H9 (cell line): ENCODE results near the gene SLC46A1. TPM values are rescaled to one million over a fixed set of nuclear protein-coding genes. Genes with fewer than 3 reads are reported as not detected.

Source experiments
- DNase-seq: peaks from one replicate; pipeline ENCODE4 v3.0.0-alpha.2; 2017
- H2AFZ ChIP-seq: one replicate; pipeline ENCODE4 v1.6.1; 2013; ENCODE audit warnings: mild to moderate bottlenecking, low read length, control low read depth, moderate library complexity
- H2AK5ac ChIP-seq: 2 replicates; pipeline ENCODE4 v1.6.1; 2013; ENCODE audit warnings: low read length, control low read depth, mixed read lengths; ENCODE audit not compliant: insufficient read length
- H2BK120ac ChIP-seq: one replicate; pipeline ENCODE4 v1.6.1; 2013; ENCODE audit warnings: low read depth, mild to moderate bottlenecking, low read length, control low read depth, inconsistent platforms; ENCODE audit not compliant: poor library complexity, severe bottlenecking
- H2BK12ac ChIP-seq: 2 replicates; pipeline ENCODE4 v1.6.1; 2013; ENCODE audit warnings: low read length, control low read depth, mixed read lengths, low read depth; ENCODE audit not compliant: insufficient read length
- H2BK15ac ChIP-seq: 2 replicates; pipeline ENCODE4 v1.6.1; 2013; ENCODE audit warnings: low read depth, low read length, control low read depth
- H2BK20ac ChIP-seq: one replicate; pipeline ENCODE4 v1.6.1; 2013; ENCODE audit warnings: low read depth, mild to moderate bottlenecking, low read length, control low read depth, inconsistent platforms; ENCODE audit not compliant: poor library complexity, severe bottlenecking
- H2BK5ac ChIP-seq: 2 replicates; pipeline ENCODE4 v1.6.1; 2013; ENCODE audit warnings: low read length, control low read depth, mixed read lengths; ENCODE audit not compliant: insufficient read length
- H3K14ac ChIP-seq: 2 replicates; pipeline ENCODE4 v1.6.1; 2013; ENCODE audit warnings: low read length, control low read depth; ENCODE audit not compliant: insufficient read depth
- H3K18ac ChIP-seq: 2 replicates; pipeline ENCODE4 v1.6.1; 2013; ENCODE audit warnings: low read depth, mild to moderate bottlenecking, mixed read lengths, low read length, control low read depth; ENCODE audit not compliant: insufficient read length
- H3K23ac ChIP-seq: 2 replicates; pipeline ENCODE4 v1.6.1; 2013; ENCODE audit warnings: low read length, control low read depth, mixed read lengths, low read depth; ENCODE audit not compliant: insufficient read length
- H3K23me2 ChIP-seq: 2 replicates; pipeline ENCODE4 v1.6.1; 2013; ENCODE audit warnings: low read depth, mild to moderate bottlenecking, mixed read lengths, low read length, control low read depth; ENCODE audit not compliant: insufficient read length, poor library complexity, severe bottlenecking
- H3K27ac ChIP-seq: 2 replicates; pipeline ENCODE4 v1.5.1; 2013; ENCODE audit warnings: low read length, control low read depth, mixed read lengths, low read depth; ENCODE audit not compliant: insufficient read length
- H3K27me3 ChIP-seq: 2 replicates; pipeline ENCODE4 v1.6.1; 2013; ENCODE audit warnings: low read length, control low read depth, inconsistent platforms; ENCODE audit not compliant: insufficient read depth
- H3K4ac ChIP-seq: 2 replicates; pipeline ENCODE4 v1.6.1; 2013; ENCODE audit warnings: low read depth, mild to moderate bottlenecking, control low read depth, inconsistent platforms, low read length, moderate library complexity
- H3K4me1 ChIP-seq: 2 replicates; pipeline ENCODE4 v1.6.1; 2013; ENCODE audit warnings: low read length, control low read depth, inconsistent platforms; ENCODE audit not compliant: insufficient read depth
- H3K4me2 ChIP-seq: 2 replicates; pipeline ENCODE4 v1.6.1; 2013; ENCODE audit warnings: low read length, control low read depth, mixed read lengths; ENCODE audit not compliant: insufficient read length, insufficient read depth
- H3K56ac ChIP-seq: 2 replicates; pipeline ENCODE4 v1.6.1; 2013; ENCODE audit warnings: low read depth, mild to moderate bottlenecking, mixed read lengths, low read length, control low read depth; ENCODE audit not compliant: insufficient read length
- H3K79me1 ChIP-seq: 2 replicates; pipeline ENCODE4 v1.6.1; 2013; ENCODE audit warnings: low read depth, mild to moderate bottlenecking, moderate library complexity, low read length, control low read depth, inconsistent platforms; ENCODE audit not compliant: insufficient read depth, poor library complexity, severe bottlenecking
- H3K79me2 ChIP-seq: 2 replicates; pipeline ENCODE4 v1.6.1; 2013; ENCODE audit warnings: low read length, control low read depth, inconsistent platforms; ENCODE audit not compliant: insufficient read depth
- H3K9ac ChIP-seq: 2 replicates; pipeline ENCODE4 v1.6.1; 2013; ENCODE audit warnings: low read length, control low read depth, mixed read lengths; ENCODE audit not compliant: insufficient read length; ENCODE audit errors: extremely low read depth
- H3K9me3 ChIP-seq: one replicate; pipeline ENCODE4 v1.6.1; 2013; ENCODE audit warnings: low read depth, low read length, inconsistent platforms; ENCODE audit not compliant: control insufficient read depth
- H3T11ph ChIP-seq: one replicate; pipeline ENCODE4 v1.6.1; 2013; ENCODE audit warnings: mild to moderate bottlenecking, low read length, control low read depth, inconsistent platforms
- H4K20me1 ChIP-seq: one replicate; pipeline ENCODE4 v1.6.1; 2013; ENCODE audit not compliant: control insufficient read depth, insufficient read length, insufficient read depth
- H4K5ac ChIP-seq: 2 replicates; pipeline ENCODE4 v1.6.1; 2013; ENCODE audit warnings: low read depth, mild to moderate bottlenecking, mixed read lengths, low read length, control low read depth; ENCODE audit not compliant: insufficient read length
- H4K8ac ChIP-seq: replicated peaks from 2 replicates; pipeline ENCODE4 v1.6.1; 2013; ENCODE audit warnings: low read length, control low read depth, mixed read lengths, low read depth; ENCODE audit not compliant: insufficient read length
- H4K91ac ChIP-seq: 2 replicates; pipeline ENCODE4 v1.6.1; 2013; ENCODE audit warnings: low read depth, mild to moderate bottlenecking, moderate library complexity, mixed read lengths, low read length, control low read depth; ENCODE audit not compliant: insufficient read length
- H3K27ac Mint-ChIP-seq, 3 experiments: 2 replicates in 2 of 3; 3 replicates in 1 of 3; pipeline ENCODE4 v1.8.0; 2020 to 2021; ENCODE audit warnings: mixed read lengths in 3 of 3, mild to moderate bottlenecking in 1 of 3, moderate library complexity in 1 of 3
- H3K27me3 Mint-ChIP-seq: 2 replicates; pipeline ENCODE4 v1.8.0; 2021; ENCODE audit warnings: low read depth, mild to moderate bottlenecking, moderate library complexity, mixed read lengths
- H3K36me3 Mint-ChIP-seq, 3 experiments: 2 replicates in 2 of 3; 3 replicates in 1 of 3; pipeline ENCODE4 v1.8.0; 2020 to 2021; ENCODE audit warnings: low read depth in 3 of 3, mixed read lengths in 3 of 3; ENCODE audit not compliant: insufficient read depth in 1 of 3
- H3K4me1 Mint-ChIP-seq, 2 experiments: 2 replicates each; pipeline ENCODE4 v1.8.0; 2020; ENCODE audit warnings: mixed read lengths in 2 of 2
- H3K4me3 Mint-ChIP-seq, 2 experiments: 2 replicates in 1 of 2; 3 replicates in 1 of 2; pipeline ENCODE4 v1.8.0; 2020 to 2021; ENCODE audit warnings: mild to moderate bottlenecking in 2 of 2, mixed read lengths in 2 of 2, moderate library complexity in 1 of 2
- H3K9me3 Mint-ChIP-seq, 2 experiments: 2 replicates in 1 of 2; 3 replicates in 1 of 2; pipeline ENCODE4 v1.8.0; 2020; ENCODE audit warnings: mild to moderate bottlenecking in 2 of 2, mixed read lengths in 2 of 2, moderate library complexity in 1 of 2
- WGBS: extraction: QIAGEN DNeasy Blood & Tissue Kit; methylation state at CpG from one replicate; pipeline ENCODE4 v1.1.7; 2013; ENCODE audit warnings: missing lambda C conversion rate, low lambda C conversion rate, mixed read lengths; ENCODE audit not compliant: insufficient read length; ENCODE audit errors: extremely low coverage; 5-methylcytosine and 5-hydroxymethylcytosine counted together
- total RNA-seq: library from RNA; stranded (reverse); gene quantifications from 2 replicates; pipeline ENCODE4 v1.2.1, GENCODE V29; 2021
- TF ChIP-seq, protein P1 (sequence below): fragments of 200-600 bp; sonication (generic); conservative IDR thresholded peaks from 3 replicates; pipeline ENCODE4 v1.8.0; 2021; ENCODE audit warnings: antibody characterized with exemption, mild to moderate bottlenecking

SLC46A1 gene
- total RNA-seq, 1 experiment from 2014 or later, result 8.7 TPM

DNA sequence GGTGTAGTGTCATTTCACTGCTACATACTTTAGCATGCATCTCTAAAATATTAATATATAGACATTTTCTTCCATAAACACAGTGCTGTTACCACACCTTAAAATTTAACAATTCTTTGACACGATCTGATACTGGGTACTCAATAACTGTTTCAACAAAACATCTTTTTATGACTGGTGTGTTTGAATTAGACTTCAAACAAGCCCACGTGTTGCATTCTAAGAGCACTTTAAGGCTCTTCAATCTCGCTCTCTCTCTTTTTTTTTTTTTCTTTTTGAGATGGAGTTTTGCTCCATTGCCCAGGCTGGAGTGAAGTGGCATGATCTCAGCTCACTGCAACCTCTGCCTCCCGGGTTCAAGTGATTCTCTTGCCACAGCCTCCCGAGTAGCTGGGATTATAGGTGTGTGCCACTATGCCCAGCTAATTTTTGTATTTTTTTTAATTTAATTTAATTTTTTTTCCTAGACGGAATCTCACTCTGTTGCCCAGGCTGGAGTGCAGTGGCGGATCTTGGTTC lies 15.8 kb upstream of the SLC46A1 start:
- Mint-ChIP-seq H3K4me1 (no peaks in the 10 kb centered on the region), H3K9me3 (no peaks in the 10 kb centered on the region), H3K27ac (no peak overlapping the region), H3K36me3 (no peaks in the 10 kb centered on the region), H3K4me3 (no peak overlapping the region), H3K27me3 (peaks cover 54% of the 10 kb centered on the region)
- no peak overlapping the region for H3K56ac ChIP-seq
- TF ChIP-seq, protein P1, sequence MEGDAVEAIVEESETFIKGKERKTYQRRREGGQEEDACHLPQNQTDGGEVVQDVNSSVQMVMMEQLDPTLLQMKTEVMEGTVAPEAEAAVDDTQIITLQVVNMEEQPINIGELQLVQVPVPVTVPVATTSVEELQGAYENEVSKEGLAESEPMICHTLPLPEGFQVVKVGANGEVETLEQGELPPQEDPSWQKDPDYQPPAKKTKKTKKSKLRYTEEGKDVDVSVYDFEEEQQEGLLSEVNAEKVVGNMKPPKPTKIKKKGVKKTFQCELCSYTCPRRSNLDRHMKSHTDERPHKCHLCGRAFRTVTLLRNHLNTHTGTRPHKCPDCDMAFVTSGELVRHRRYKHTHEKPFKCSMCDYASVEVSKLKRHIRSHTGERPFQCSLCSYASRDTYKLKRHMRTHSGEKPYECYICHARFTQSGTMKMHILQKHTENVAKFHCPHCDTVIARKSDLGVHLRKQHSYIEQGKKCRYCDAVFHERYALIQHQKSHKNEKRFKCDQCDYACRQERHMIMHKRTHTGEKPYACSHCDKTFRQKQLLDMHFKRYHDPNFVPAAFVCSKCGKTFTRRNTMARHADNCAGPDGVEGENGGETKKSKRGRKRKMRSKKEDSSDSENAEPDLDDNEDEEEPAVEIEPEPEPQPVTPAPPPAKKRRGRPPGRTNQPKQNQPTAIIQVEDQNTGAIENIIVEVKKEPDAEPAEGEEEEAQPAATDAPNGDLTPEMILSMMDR, result no peak
- no CpG with 5 or more reads among the region's 7 CpGs for WGBS
- no peak overlapping the region for H3K4me2 ChIP-seq
- no peak overlapping the region for H3K9ac ChIP-seq
- no peak overlapping the region for H3K27ac ChIP-seq
- no peak overlapping the region for H2BK120ac ChIP-seq
- H4K5ac ChIP-seq, result no peak overlapping the region
- no peaks in the 10 kb centered on the region for H3K79me2 ChIP-seq
- H2BK20ac ChIP-seq, result no peak overlapping the region
- H2BK5ac ChIP-seq, result no peak overlapping the region
- no peak overlapping the region for H4K91ac ChIP-seq
- H2BK15ac ChIP-seq, result no peak overlapping the region
- no peaks in the 10 kb centered on the region for H3K4me1 ChIP-seq
- no peaks in the 10 kb centered on the region for H4K20me1 ChIP-seq
- no peaks in the 10 kb centered on the region for H3K9me3 ChIP-seq
- H3T11ph ChIP-seq, result no peak overlapping the region
- H3K4ac ChIP-seq, result no peak overlapping the region
- no peak overlapping the region for H3K23ac ChIP-seq
- no peaks in the 10 kb centered on the region for H3K23me2 ChIP-seq
- no peak overlapping the region for H3K18ac ChIP-seq
- H3K27me3 ChIP-seq, result peaks cover 3% of the 10 kb centered on the region; the same call in 1 of the 2 replicates
- H3K79me1 ChIP-seq, result no peaks in the 10 kb centered on the region
- no peak overlapping the region for H2AFZ ChIP-seq
- DNase-seq, result no peak
- no peak overlapping the region for H2BK12ac ChIP-seq
- no peak overlapping the region for H2AK5ac ChIP-seq
- no peak overlapping the region for H3K14ac ChIP-seq
- no peak overlapping the region for H4K8ac ChIP-seq
